Measurements from ENCODE around the gene AGTRAP.

- no peak for TF ChIP-seq CTCF (IDR thresholded peaks at IDR 0.05)
- no peak for TF ChIP-seq POLR2A (IDR thresholded peaks at IDR 0.05)
Observed at GRCh38 chr1:11720525-11720924, 15.4 kb upstream of the AGTRAP start.
